Astrocyte (in vitro differentiated cells and primary cell): Measurements from ENCODE around the gene TLX1.

Experiments
- EZH2 ChIP-seq: IDR thresholded peaks from 2 replicates; pipeline ENCODE4 v1.6.1; 2012; ENCODE audit warnings: mild to moderate bottlenecking, low read length, inconsistent platforms; ENCODE audit not compliant: insufficient read depth
- TF ChIP-seq, protein P1 (sequence below): IDR thresholded peaks from 2 replicates; pipeline ENCODE4 v1.5.1; 2011; ENCODE audit warnings: low read depth, mild to moderate bottlenecking, inconsistent platforms, low read length, moderate library complexity; ENCODE audit not compliant: insufficient read depth

- TF ChIP-seq, protein P1, sequence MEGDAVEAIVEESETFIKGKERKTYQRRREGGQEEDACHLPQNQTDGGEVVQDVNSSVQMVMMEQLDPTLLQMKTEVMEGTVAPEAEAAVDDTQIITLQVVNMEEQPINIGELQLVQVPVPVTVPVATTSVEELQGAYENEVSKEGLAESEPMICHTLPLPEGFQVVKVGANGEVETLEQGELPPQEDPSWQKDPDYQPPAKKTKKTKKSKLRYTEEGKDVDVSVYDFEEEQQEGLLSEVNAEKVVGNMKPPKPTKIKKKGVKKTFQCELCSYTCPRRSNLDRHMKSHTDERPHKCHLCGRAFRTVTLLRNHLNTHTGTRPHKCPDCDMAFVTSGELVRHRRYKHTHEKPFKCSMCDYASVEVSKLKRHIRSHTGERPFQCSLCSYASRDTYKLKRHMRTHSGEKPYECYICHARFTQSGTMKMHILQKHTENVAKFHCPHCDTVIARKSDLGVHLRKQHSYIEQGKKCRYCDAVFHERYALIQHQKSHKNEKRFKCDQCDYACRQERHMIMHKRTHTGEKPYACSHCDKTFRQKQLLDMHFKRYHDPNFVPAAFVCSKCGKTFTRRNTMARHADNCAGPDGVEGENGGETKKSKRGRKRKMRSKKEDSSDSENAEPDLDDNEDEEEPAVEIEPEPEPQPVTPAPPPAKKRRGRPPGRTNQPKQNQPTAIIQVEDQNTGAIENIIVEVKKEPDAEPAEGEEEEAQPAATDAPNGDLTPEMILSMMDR: no peak
- TF ChIP-seq EZH2: no peak
Measured at GRCh38 chr10:101112799-101113594, 18.1 kb upstream of the TLX1 start.
